DOHH2 (cell line): Measurements from ENCODE around the gene CPD.

Experiments
- H3F3A ChIP-seq: fragments of 200-600 bp; sonication (generic), shearing (Covaris generic); 2 replicates; pipeline ENCODE4 v1.6.0; 2016; ENCODE audit warnings: antibody characterized with exemption, mild to moderate bottlenecking; ENCODE audit not compliant: control insufficient read depth, insufficient read depth
- H3K27ac ChIP-seq: fragments of 200-600 bp; sonication (generic); 2 replicates; pipeline ENCODE4 v1.5.1; 2014; ENCODE audit warnings: low read depth, mild to moderate bottlenecking, low read length, moderate library complexity
- H3K27me3 ChIP-seq: fragments of 200-600 bp; sonication (generic); 2 replicates; pipeline ENCODE4 v1.6.1; 2014; ENCODE audit warnings: mild to moderate bottlenecking, low read length, mixed read lengths; ENCODE audit not compliant: control insufficient read depth
- H3K36me3 ChIP-seq: fragments of 200-600 bp; sonication (generic); 2 replicates; pipeline ENCODE4 v1.6.1; 2014; ENCODE audit warnings: mild to moderate bottlenecking, low read length, moderate library complexity, mixed read lengths; ENCODE audit not compliant: control insufficient read depth
- H3K4me1 ChIP-seq: fragments of 200-600 bp; sonication (generic); 2 replicates; pipeline ENCODE4 v1.6.1; 2014; ENCODE audit warnings: mild to moderate bottlenecking, low read length, mixed read lengths; ENCODE audit not compliant: control insufficient read depth
- H3K4me2 ChIP-seq: fragments of 200-600 bp; sonication (generic); 2 replicates; pipeline ENCODE4 v1.6.0; 2014; ENCODE audit warnings: mild to moderate bottlenecking, low read length, moderate library complexity
- H3K4me3 ChIP-seq: fragments of 200-600 bp; sonication (generic); 2 replicates; pipeline ENCODE4 v1.5.1; 2014; ENCODE audit warnings: mild to moderate bottlenecking, low read length, mixed read lengths
- H3K79me2 ChIP-seq: fragments of 200-600 bp; sonication (generic); 2 replicates; pipeline ENCODE4 v1.6.1; 2014; ENCODE audit warnings: mild to moderate bottlenecking, low read length, mixed read lengths; ENCODE audit not compliant: control insufficient read depth
- H3K9me2 ChIP-seq: fragments of 200-600 bp; sonication (generic); replicated peaks from 2 replicates; pipeline ENCODE4 v1.6.1; 2014; ENCODE audit warnings: mild to moderate bottlenecking, low read length, mixed read lengths; ENCODE audit not compliant: control insufficient read depth
- H3K9me3 ChIP-seq: fragments of 200-600 bp; sonication (generic); 2 replicates; pipeline ENCODE4 v1.6.1; 2014; ENCODE audit warnings: antibody characterized with exemption, low read length, mixed read lengths; ENCODE audit not compliant: control insufficient read depth, insufficient read depth
- H4K20me1 ChIP-seq: fragments of 200-600 bp; sonication (generic); 2 replicates; pipeline ENCODE4 v1.6.0; 2014; ENCODE audit warnings: low read depth, mild to moderate bottlenecking, antibody characterized with exemption, low read length, moderate library complexity; ENCODE audit not compliant: control insufficient read depth, insufficient read depth
- CTCF ChIP-seq: fragments of 200-600 bp; sonication (generic); IDR thresholded peaks from one replicate; pipeline ENCODE4 v1.5.1; 2014; ENCODE audit warnings: antibody characterized with exemption, mild to moderate bottlenecking, low read depth, low read length; ENCODE audit not compliant: poor library complexity, severe bottlenecking
- EZH2phosphoT487 ChIP-seq: fragments of 200-600 bp; sonication (generic); IDR thresholded peaks from 2 replicates; pipeline ENCODE4 v1.6.1; 2017; ENCODE audit warnings: borderline replicate concordance, mild to moderate bottlenecking, antibody characterized with exemption, low read length, moderate library complexity, mixed read lengths

CPD gene

DNA sequence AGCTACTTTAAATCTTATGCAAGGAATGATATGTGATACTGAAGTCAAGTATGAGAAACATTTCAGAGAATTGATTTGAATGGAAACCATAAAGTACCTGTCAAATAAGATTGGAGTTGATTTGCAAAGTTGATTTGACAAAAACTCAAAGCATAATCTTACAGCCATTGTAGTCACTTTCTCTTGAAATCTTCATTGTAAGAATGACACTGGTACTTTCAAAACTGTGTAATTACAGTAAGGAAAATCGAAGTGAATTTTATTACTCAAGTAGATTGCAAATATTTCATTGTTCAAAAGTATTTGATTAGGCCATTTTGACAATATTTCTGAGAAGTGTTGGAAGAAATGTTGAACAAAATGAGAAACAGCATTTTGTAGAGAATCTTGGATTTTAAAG lies 3.6 kb downstream of the CPD start:
- no peaks in the 10 kb centered on the region for H3K27me3 ChIP-seq
- H3K36me3 ChIP-seq: peaks cover 18% of the 10 kb centered on the region
- TF ChIP-seq EZH2phosphoT487 (no peak), CTCF (no peak)
- H3K9me2 ChIP-seq: no peaks in the 10 kb centered on the region
- no peaks in the 10 kb centered on the region for H3K9me3 ChIP-seq
- no peak overlapping the region for H3K27ac ChIP-seq
- peaks cover 39% of the 10 kb centered on the region for H3K79me2 ChIP-seq
- H3F3A ChIP-seq: no peaks in the 10 kb centered on the region
- H4K20me1 ChIP-seq: no peaks in the 10 kb centered on the region
- peaks cover 29% of the 10 kb centered on the region for H3K4me1 ChIP-seq
- H3K4me2 ChIP-seq: no peak overlapping the region
- H3K4me3 ChIP-seq: no peak overlapping the region

DNA sequence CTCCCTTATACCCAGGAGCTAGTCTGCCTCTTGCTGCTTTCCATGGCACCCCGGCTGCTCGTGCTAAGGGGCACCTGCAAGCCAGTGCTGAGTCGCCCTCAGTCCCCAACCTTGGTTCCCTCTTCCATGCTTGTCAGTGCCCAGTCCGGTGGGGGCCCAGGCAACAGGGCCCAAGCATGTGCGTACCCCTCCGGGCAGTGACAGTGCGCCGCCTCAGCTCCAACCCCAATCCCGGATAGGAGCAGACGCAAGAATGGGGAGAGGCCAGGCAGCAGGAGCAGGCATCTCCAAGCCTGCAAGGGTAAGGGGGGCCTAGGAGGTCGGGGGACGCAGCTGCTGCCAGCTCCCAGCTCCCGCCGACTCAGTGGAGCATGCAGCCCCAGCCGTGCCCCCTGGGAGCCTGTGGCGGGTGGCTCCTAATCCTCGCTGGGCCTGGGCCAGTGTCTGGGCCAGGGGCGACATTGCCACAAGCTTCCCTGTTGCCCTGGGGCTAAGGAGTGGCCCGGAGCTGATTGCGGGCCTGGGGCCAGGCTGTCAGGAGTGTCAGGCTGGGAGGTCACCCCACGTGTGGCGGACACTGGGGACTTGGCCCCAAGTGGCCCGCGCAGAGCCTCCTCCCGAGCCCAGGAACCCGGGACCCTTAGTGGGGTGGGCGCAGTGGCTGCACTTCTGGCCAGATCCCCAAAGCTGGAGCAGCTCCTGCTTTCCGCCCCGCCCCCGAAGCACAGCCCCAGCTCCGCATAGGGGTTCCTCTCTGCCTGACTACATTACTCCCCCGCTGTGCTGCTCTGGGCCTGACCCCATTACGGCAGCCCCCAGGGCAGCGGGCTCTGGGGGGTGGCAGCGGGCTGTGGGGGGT lies 9.8 kb downstream of the CPD start:
- TF ChIP-seq EZH2phosphoT487 (no peak), CTCF (no peak)
- Histone ChIP-seq H3K79me2 (no peaks in the 10 kb centered on the region; the same call in 1 of the 2 replicates), H3K4me3 (no peak overlapping the region), H3K9me2 (no peaks in the 10 kb centered on the region), H3F3A (no peaks in the 10 kb centered on the region), H3K4me2 (no peak overlapping the region), H3K36me3 (peaks cover 22% of the 10 kb centered on the region), H3K27ac (no peak overlapping the region), H3K4me1 (no peaks in the 10 kb centered on the region), H3K9me3 (no peaks in the 10 kb centered on the region), H3K27me3 (no peaks in the 10 kb centered on the region), H4K20me1 (no peaks in the 10 kb centered on the region)

DNA sequence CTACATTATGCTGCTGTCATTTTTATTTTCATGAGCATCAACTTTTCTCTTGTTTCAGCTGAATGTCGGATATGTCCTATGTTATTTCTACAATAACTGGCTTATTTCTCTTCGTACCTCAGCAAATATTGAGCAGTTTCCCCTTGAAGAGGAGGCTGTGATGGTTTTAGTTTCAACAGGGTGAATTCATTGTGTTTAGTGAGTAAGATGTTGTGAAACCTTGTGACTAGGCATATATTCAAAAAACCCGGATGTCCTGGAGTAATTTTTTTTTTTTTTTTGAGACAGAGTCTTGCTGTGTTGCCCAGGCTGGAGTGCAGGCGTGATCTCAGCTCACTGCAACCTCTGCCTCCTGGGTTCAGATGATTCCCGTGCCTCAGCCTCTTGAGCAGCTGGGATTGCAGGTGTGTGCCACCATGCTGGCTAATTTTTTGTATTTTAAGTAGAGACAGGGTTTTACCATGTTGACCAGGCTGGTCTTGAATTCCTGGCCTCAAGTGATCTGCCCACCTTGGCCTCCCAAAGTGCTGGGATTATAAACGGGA lies 11.1 kb downstream of the CPD start:
- Histone ChIP-seq H3K79me2 (no peaks in the 10 kb centered on the region), H3K4me1 (no peaks in the 10 kb centered on the region), H4K20me1 (no peaks in the 10 kb centered on the region), H3K9me2 (no peaks in the 10 kb centered on the region), H3K4me3 (no peak overlapping the region), H3K9me3 (no peaks in the 10 kb centered on the region), H3K4me2 (no peak overlapping the region), H3K27ac (no peak overlapping the region), H3K27me3 (no peaks in the 10 kb centered on the region), H3F3A (no peaks in the 10 kb centered on the region), H3K36me3 (peaks cover 22% of the 10 kb centered on the region)
- no peak for TF ChIP-seq CTCF
- TF ChIP-seq EZH2phosphoT487: no peak
